Measurements from ENCODE around the gene PHACTR4.

DNA sequence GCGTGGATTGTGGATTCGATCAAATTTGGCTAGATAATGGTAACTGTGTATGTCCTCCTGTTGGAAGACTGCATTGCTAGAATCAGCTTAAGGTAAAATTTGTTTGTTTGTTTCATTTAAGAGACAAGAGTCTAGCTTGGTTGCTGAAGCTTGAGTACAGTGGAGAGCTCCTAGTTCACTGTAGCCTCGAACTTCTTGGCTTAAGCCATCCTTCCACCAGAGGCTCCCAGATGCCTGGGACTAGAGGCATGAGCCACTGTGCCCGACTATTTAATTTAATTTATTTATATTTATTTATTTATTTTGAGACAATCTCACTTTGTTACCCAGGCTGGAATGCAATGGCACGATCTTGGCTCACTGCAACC is 1.5 kb downstream of the PHACTR4 start:
- TF ChIP-seq CHD2 (IDR thresholded peaks at IDR 0.05; ENCODE audit: low read length) (no peak), CTCF (IDR thresholded peaks at IDR 0.05; ENCODE audit: control extremely low read depth in 1 of 3, insufficient read depth in 1 of 3, low read depth in 1 of 3, low read length in 3 of 3) (no peak), YY1 (IDR thresholded peaks at IDR 0.05; ENCODE audit: low read depth, low read length) (no peak), SP2 (IDR thresholded peaks at IDR 0.05; ENCODE audit: low read length) (no peak)

All from H1 (cell line).